Measurements from ENCODE around the gene NCBP2. TPM values are rescaled to one million over a fixed set of nuclear protein-coding genes. Genes with fewer than 3 reads are reported as not detected.
A peak's percentile ranks its signal among the peaks of the same experiment; 100 is the strongest.

The NCBP2 gene
- total and polyA plus RNA-seq, 2 experiments from 2014 or later, result 78.4 to 98.9 TPM

DNA sequence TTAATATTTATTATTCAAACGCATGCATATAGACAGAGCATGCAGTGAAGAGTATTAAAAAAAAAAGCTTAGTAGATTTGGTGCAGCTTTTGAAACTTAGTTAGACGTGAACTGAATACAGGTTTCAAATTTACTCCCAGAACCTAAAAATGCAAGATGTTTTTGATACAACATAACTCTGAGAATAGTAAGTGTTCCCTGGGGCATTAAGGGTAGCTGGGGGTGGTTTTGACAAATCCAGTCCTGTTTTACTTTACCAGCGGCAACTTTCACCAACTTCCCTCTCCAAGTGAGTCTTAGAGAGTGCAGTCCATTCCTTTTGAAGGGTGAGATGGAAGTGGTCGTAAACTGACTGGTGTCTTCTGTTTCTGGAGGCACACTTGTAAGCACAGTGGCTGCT lies 11.2 kb downstream of the NCBP2 start (continued):
- TF ChIP-seq CREB1 (CRISPR knock-in tag; IDR thresholded peaks at IDR 0.05; ENCODE audit: low read depth), result no peak

GRCh38 chr3:196927571-196928453 lies 14.5 kb downstream of the NCBP2 start:
- Histone ChIP-seq H3K36me3 (ENCODE audit: insufficient read depth) (peaks cover 4% of the 10 kb centered on the region; the same call in 1 of the 2 replicates), H3K4me3 (no peak overlapping the region), H3K79me2 (replicated peaks; ENCODE audit: insufficient read depth) (no peaks in the 10 kb centered on the region), H3K27me3 (ENCODE audit: insufficient read depth) (no peaks in the 10 kb centered on the region), H3K27ac (ENCODE audit: low read depth) (0 out of 2 replicates have a peak overlapping the region, but pooled peaks have one; percentile 21), H4K20me1 (replicated peaks; ENCODE audit: insufficient read depth) (peaks cover 4% of the 10 kb centered on the region), H2AFZ (no peak overlapping the region), H3K4me2 (0 out of 2 replicates have a peak overlapping the region, but pooled peaks have one; percentile 36), H3K4me1 (ENCODE audit: insufficient read depth) (peaks cover 7% of the 10 kb centered on the region), H3K9me2 (ENCODE audit: insufficient read depth) (no peaks in the 10 kb centered on the region), H3F3A (replicated peaks; ENCODE audit: low read depth) (no peaks in the 10 kb centered on the region)
- Mint-ChIP-seq H3K27me3 (ENCODE audit: insufficient read depth, low read depth, poor library complexity) (peaks cover 1% of the 10 kb centered on the region), H3K4me3 (no peak overlapping the region), H3K4me1 (peaks cover 10% of the 10 kb centered on the region), H3K9me3 (no peaks in the 10 kb centered on the region), H3K27ac (no peak overlapping the region; the same call in 1 of the 2 replicates), H3K36me3 (ENCODE audit: low read depth) (peaks cover 18% of the 10 kb centered on the region; the same call in 2 of the 3 replicates)
- ATAC-seq (no peak), DNase-seq (ENCODE audit: low spot score) (no peak)
- TF ChIP-seq, protein P1, sequence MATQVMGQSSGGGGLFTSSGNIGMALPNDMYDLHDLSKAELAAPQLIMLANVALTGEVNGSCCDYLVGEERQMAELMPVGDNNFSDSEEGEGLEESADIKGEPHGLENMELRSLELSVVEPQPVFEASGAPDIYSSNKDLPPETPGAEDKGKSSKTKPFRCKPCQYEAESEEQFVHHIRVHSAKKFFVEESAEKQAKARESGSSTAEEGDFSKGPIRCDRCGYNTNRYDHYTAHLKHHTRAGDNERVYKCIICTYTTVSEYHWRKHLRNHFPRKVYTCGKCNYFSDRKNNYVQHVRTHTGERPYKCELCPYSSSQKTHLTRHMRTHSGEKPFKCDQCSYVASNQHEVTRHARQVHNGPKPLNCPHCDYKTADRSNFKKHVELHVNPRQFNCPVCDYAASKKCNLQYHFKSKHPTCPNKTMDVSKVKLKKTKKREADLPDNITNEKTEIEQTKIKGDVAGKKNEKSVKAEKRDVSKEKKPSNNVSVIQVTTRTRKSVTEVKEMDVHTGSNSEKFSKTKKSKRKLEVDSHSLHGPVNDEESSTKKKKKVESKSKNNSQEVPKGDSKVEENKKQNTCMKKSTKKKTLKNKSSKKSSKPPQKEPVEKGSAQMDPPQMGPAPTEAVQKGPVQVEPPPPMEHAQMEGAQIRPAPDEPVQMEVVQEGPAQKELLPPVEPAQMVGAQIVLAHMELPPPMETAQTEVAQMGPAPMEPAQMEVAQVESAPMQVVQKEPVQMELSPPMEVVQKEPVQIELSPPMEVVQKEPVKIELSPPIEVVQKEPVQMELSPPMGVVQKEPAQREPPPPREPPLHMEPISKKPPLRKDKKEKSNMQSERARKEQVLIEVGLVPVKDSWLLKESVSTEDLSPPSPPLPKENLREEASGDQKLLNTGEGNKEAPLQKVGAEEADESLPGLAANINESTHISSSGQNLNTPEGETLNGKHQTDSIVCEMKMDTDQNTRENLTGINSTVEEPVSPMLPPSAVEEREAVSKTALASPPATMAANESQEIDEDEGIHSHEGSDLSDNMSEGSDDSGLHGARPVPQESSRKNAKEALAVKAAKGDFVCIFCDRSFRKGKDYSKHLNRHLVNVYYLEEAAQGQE (IDR thresholded peaks at IDR 0.05; ENCODE audit: unreplicated experiment), result no peak
- TF ChIP-seq, protein P2, sequence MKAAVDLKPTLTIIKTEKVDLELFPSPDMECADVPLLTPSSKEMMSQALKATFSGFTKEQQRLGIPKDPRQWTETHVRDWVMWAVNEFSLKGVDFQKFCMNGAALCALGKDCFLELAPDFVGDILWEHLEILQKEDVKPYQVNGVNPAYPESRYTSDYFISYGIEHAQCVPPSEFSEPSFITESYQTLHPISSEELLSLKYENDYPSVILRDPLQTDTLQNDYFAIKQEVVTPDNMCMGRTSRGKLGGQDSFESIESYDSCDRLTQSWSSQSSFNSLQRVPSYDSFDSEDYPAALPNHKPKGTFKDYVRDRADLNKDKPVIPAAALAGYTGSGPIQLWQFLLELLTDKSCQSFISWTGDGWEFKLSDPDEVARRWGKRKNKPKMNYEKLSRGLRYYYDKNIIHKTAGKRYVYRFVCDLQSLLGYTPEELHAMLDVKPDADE (IDR thresholded peaks at IDR 0.05), result no peak
- no peak for TF ChIP-seq ZNF331 (CRISPR knock-in tag; IDR thresholded peaks at IDR 0.05; ENCODE audit: low read depth)
- no peak for TF ChIP-seq CREB1 (CRISPR knock-in tag; IDR thresholded peaks at IDR 0.05; ENCODE audit: low read depth)
- TF ChIP-seq STAT1 (IDR thresholded peaks at IDR 0.05; ENCODE audit: unreplicated experiment), result no peak
- TF ChIP-seq ZNF462 (CRISPR knock-in tag; IDR thresholded peaks at IDR 0.05), result no peak
- TF ChIP-seq JUNB (IDR thresholded peaks at IDR 0.05; ENCODE audit: unreplicated experiment), result no peak
- TF ChIP-seq ZNF114 (CRISPR knock-in tag; IDR thresholded peaks at IDR 0.05), result no peak
- TF ChIP-seq EZH2 (IDR thresholded peaks at IDR 0.05; ENCODE audit: low read depth, unreplicated experiment), result no peak
- no peak for TF ChIP-seq EZH2phosphoT487 (IDR thresholded peaks at IDR 0.05; ENCODE audit: unreplicated experiment)

Data from GM23338 (cell line).